ENCODE data around the gene CLEC9A. TPM values are rescaled to one million over a fixed set of nuclear protein-coding genes. Genes with fewer than 3 reads are reported as not detected.

The CLEC9A gene
- total RNA-seq, 1 experiment from 2014 or later = not detected

GRCh38 chr12:10067264-10067663, 36.8 kb downstream of the CLEC9A start:
- Histone ChIP-seq H3K4me1 (ENCODE audit: control insufficient read depth in 1 of 2, insufficient read depth in 2 of 2, low read length in 2 of 2) (no peaks in the 10 kb centered on the region), H3K27me3 (ENCODE audit: insufficient read depth, low read length) (peaks cover 83% of the 10 kb centered on the region), H3K79me2 (ENCODE audit: insufficient read depth, low read length) (no peaks in the 10 kb centered on the region), H3K9me2 (ENCODE audit: insufficient read depth) (no peaks in the 10 kb centered on the region), H3K36me3 (ENCODE audit: control insufficient read depth in 1 of 2, insufficient read depth in 2 of 2, low read length in 2 of 2) (no peaks in the 10 kb centered on the region), H3K4me2 (ENCODE audit: low read length) (no peak overlapping the region), H3K4me3 (replicated peaks in 1 of 2; ENCODE audit: low read depth in 1 of 2, low read length in 2 of 2) (no peak overlapping the region), H2AFZ (ENCODE audit: low read depth, low read length, poor library complexity, severe bottlenecking) (no peak overlapping the region), H4K20me1 (ENCODE audit: insufficient read depth) (no peaks in the 10 kb centered on the region), H3K9ac (ENCODE audit: low read length) (no peak overlapping the region), H3K27ac (ENCODE audit: low read depth, low read length) (no peak overlapping the region), H3K9me3 (ENCODE audit: control insufficient read depth in 1 of 2, insufficient read depth in 1 of 2, low read depth in 1 of 2, low read length in 2 of 2) (no peaks in the 10 kb centered on the region)
- RAD21 ChIA-PET (ENCODE audit: low non-redundant PET in 1 of 2, low total read pairs in 2 of 2, uncharacterized antibody in 2 of 2, unreplicated experiment in 2 of 2) = no interaction called here
- DNase-seq (ENCODE audit: low read depth, low spot score) (no peak), ATAC-seq (no peak)
- CTCF ChIA-PET = interaction anchor here (1.0 kb wide), 1 partner anchor 57 kb away, joined by 4 read pairs; no protein-coding TSS in a partner anchor
- BruUV-seq (replicated peaks) = no TSS peak
- POLR2A ChIA-PET = no interaction called here
- intact Hi-C loops (cut with micrococcal nuclease) = no loop called here
- TF ChIP-seq JUND (IDR thresholded peaks at IDR 0.05) (no peak), CEBPB (IDR thresholded peaks at IDR 0.05; ENCODE audit: low read depth) (no peak), SIN3A (IDR thresholded peaks at IDR 0.05; ENCODE audit: low read depth) (no peak), EGR1 (IDR thresholded peaks at IDR 0.05; ENCODE audit: low read depth) (no peak), CBX3 (IDR thresholded peaks at IDR 0.05; ENCODE audit: low read depth) (no peak), ZBTB33 (IDR thresholded peaks at IDR 0.05; ENCODE audit: extremely low read depth, insufficient replicate concordance, low read length) (no peak), RAD21 (IDR thresholded peaks at IDR 0.05; ENCODE audit: low read depth) (no peak), YY1 (IDR thresholded peaks at IDR 0.05; ENCODE audit: extremely low read depth, insufficient replicate concordance, low read depth, low read length) (no peak), SP1 (IDR thresholded peaks at IDR 0.05; ENCODE audit: low read depth) (no peak), EZH2phosphoT487 (IDR thresholded peaks at IDR 0.05; ENCODE audit: borderline replicate concordance) (no peak), ZNF274 (IDR thresholded peaks at IDR 0.05; ENCODE audit: low read depth, low read length) (no peak), CTCF (IDR thresholded peaks at IDR 0.05 in 2 of 3, conservative IDR thresholded peaks at IDR 0.05 in 1 of 3; ENCODE audit: borderline replicate concordance in 1 of 3, insufficient read depth in 1 of 3, low read depth in 2 of 3, low read length in 2 of 3) (no peak), FOSL1 (IDR thresholded peaks at IDR 0.05; ENCODE audit: low read depth) (no peak), POLR2AphosphoS5 (IDR thresholded peaks at IDR 0.05; ENCODE audit: low read depth, low read length) (no peak)
